A673 (cell line): Measurements from ENCODE around the gene CELF1. TPM values are rescaled to one million over a fixed set of nuclear protein-coding genes. Genes with fewer than 3 reads are reported as not detected.

Source experiments
- BruUV-seq: library from RNA; stranded (reverse); fragments of 400-500 nt; replicated peaks from 2 replicates; lab custom pipeline; 2021; lab: Mats Ljungman, UMichigan
- CTCF ChIA-PET: fragments of 300-600 bp; sonication (Branson Sonifier 250); formaldehyde crosslinking; loops from one replicate; lab custom pipeline; 2022; ENCODE audit warnings: antibody characterized with exemption; lab: Charles Lee
- POLR2A ChIA-PET: fragments of 300-600 bp; sonication (Branson Sonifier 250); formaldehyde crosslinking; loops from one replicate; lab custom pipeline; 2022; ENCODE audit warnings: antibody characterized with exemption; ENCODE audit not compliant: low non-redundant PET; lab: Charles Lee
- DNase-seq: peaks from one replicate; pipeline ENCODE4 v3.0.0-alpha.2; 2015; ENCODE audit warnings: low spot score
- H3K27ac ChIP-seq: fragments of 200-600 bp; sonication (generic); 2 replicates; pipeline ENCODE4 v1.5.1; 2016; ENCODE audit warnings: mixed run types, low read depth, mild to moderate bottlenecking, mixed read lengths, antibody characterized with exemption, low read length; ENCODE audit not compliant: poor library complexity, severe bottlenecking
- H3K27me3 ChIP-seq: fragments of 200-600 bp; sonication (generic); replicated peaks from 2 replicates; pipeline ENCODE4 v1.6.1; 2017; ENCODE audit warnings: mixed run types, low read depth, mild to moderate bottlenecking, mixed read lengths, antibody characterized with exemption, low read length; ENCODE audit not compliant: insufficient read depth, poor library complexity
- H3K36me3 ChIP-seq: fragments of 200-600 bp; sonication (generic); 2 replicates; pipeline ENCODE4 v1.6.1; 2016; ENCODE audit warnings: mixed run types, mild to moderate bottlenecking, mixed read lengths, antibody characterized with exemption, low read length; ENCODE audit not compliant: insufficient read depth, poor library complexity, severe bottlenecking
- H3K4me1 ChIP-seq: fragments of 200-600 bp; sonication (generic); 2 replicates; pipeline ENCODE4 v1.6.1; 2017; ENCODE audit warnings: mixed run types, mild to moderate bottlenecking, mixed read lengths, antibody characterized with exemption, low read length; ENCODE audit not compliant: insufficient read depth, poor library complexity, severe bottlenecking
- H3K4me3 ChIP-seq: fragments of 200-600 bp; sonication (generic); 2 replicates; pipeline ENCODE4 v1.5.1; 2016; ENCODE audit warnings: low read depth, mixed run types, mild to moderate bottlenecking, mixed read lengths, low read length; ENCODE audit not compliant: poor library complexity, severe bottlenecking
- H3K9me3 ChIP-seq: fragments of 200-600 bp; sonication (generic); 2 replicates; pipeline ENCODE4 v1.6.1; 2016; ENCODE audit warnings: mixed run types, low read depth, mild to moderate bottlenecking, mixed read lengths, antibody characterized with exemption, low read length; ENCODE audit not compliant: poor library complexity, severe bottlenecking
- CTCF ChIP-seq: fragments of 300-800, 200-600 bp; sonication (generic); conservative IDR thresholded peaks from 2 replicates; pipeline ENCODE4 v1.5.1; 2017; ENCODE audit warnings: low read depth, mild to moderate bottlenecking, antibody characterized with exemption, low read length, moderate library complexity, mixed read lengths
- EZH2 ChIP-seq: fragments of 200-600 bp; sonication (generic); IDR thresholded peaks from 2 replicates; pipeline ENCODE4 v1.6.1; 2017; ENCODE audit warnings: borderline replicate concordance, low read depth, mild to moderate bottlenecking, mixed read lengths, antibody characterized with exemption, low read length; ENCODE audit not compliant: poor library complexity, severe bottlenecking
- intact Hi-C: fragments of 100-400 bp; cut with micrococcal nuclease; formaldehyde crosslinking; loops from one replicate; pipeline ENCODE4 v1.10.0; 2022; ENCODE audit not compliant: unreplicated experiment
- total RNA-seq: library from RNA; stranded (reverse); gene quantifications from 2 replicates; pipeline ENCODE4 v1.2.3, GENCODE V29; 2021

The CELF1 gene
- total RNA-seq, 1 experiment from 2014 or later, result 257 TPM

- Histone ChIP-seq H3K4me3 (no peak overlapping the region), H3K27me3 (peaks cover 4% of the 10 kb centered on the region), H3K4me1 (no peaks in the 10 kb centered on the region), H3K36me3 (peaks cover 22% of the 10 kb centered on the region), H3K27ac (no peak overlapping the region), H3K9me3 (no peaks in the 10 kb centered on the region)
- ChIA-PET CTCF (no interaction called here), POLR2A (no interaction called here)
- TF ChIP-seq EZH2 (no peak), CTCF (no peak)
- intact Hi-C loops, result loop anchor here (10.0 kb wide), 1 partner anchor 57 kb away; the partner anchor contains the start of gene MTCH2
- no TSS peak for BruUV-seq
- DNase-seq, result no peak
Observed at GRCh38 chr11:47587723-47588326, 34.9 kb upstream of the CELF1 start.

DNA sequence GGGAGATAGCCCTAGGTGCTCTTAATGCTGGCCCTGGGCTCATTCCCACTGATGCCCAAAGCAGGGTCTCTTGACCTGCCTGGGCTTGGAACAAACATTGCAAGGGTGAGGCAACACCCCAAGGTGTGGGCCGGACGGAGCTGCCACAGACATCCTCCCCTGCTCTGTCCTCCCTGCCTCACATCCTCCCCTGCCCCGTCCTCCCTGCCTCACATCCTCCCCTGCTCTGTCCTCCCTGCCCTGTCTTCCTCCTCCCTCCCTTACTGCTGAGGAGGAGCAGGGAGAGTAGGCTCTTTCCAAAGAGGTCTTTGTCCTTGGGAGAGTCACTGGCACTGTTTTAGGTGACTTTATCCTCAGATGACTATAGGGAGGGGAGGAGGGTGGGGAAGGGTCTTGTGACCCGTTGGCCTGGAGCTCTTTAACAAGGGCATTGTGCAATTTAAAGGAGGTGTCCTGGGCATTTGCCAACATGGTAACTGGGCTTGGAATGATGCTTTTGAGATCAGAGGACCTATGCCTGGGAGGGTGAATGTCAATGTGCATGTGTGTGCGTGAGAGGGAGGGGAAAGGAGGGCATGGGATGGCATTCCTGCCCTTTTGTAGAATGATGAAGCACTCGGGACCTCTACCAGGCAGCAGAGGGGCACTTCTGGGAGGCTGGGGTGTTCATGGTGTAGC, 34.2 kb upstream of the CELF1 start:
- intact Hi-C loops, result loop anchor here (10.0 kb wide), 1 partner anchor 58 kb away; the partner anchor contains the start of gene MTCH2
- CTCF ChIA-PET, result no interaction called here
- H3K4me1 ChIP-seq, result no peaks in the 10 kb centered on the region

More for the DNA sequence above, 34.2 kb upstream of the CELF1 start:
- Histone ChIP-seq H3K4me3 (no peak overlapping the region), H3K36me3 (peaks cover 28% of the 10 kb centered on the region), H3K27ac (no peak overlapping the region), H3K27me3 (no peaks in the 10 kb centered on the region), H3K9me3 (no peaks in the 10 kb centered on the region)
- TF ChIP-seq CTCF, result no peak
- no peak for TF ChIP-seq EZH2
- POLR2A ChIA-PET, result no interaction called here
- BruUV-seq, result no TSS peak
- DNase-seq, result no peak
